HepG2 (cell line): ENCODE results near the gene ALDH7A1. TPM values are rescaled to one million over a fixed set of nuclear protein-coding genes. Genes with fewer than 3 reads are reported as not detected.

ENCODE experiments used
- ARID3A ChIP-seq: IDR thresholded peaks from 2 replicates; pipeline ENCODE4 v1.6.1; 2012; ENCODE audit warnings: low read depth, low read length, improper control_type of control experiment
- CTCF ChIP-seq: sonication (generic); formaldehyde crosslinking; IDR thresholded peaks from 2 replicates; pipeline ENCODE4 v1.5.0; 2020; ENCODE audit warnings: mild to moderate bottlenecking, missing genetic modification reagents, moderate library complexity
- FOXA1 ChIP-seq, 2 experiments: fragments of 450-650 bp in 1 of 2; sonication (generic) in 1 of 2; formaldehyde crosslinking in 1 of 2; IDR thresholded peaks; 2 replicates each; pipeline versions ENCODE4 v1.4.0 to v1.6.1; 2016 to 2020; ENCODE audit warnings: missing genetic modification reagents in 1 of 2
- HNF4A ChIP-seq: sonication (generic); formaldehyde crosslinking; IDR thresholded peaks from 2 replicates; pipeline ENCODE4 v1.4.0; 2020; ENCODE audit warnings: missing genetic modification reagents
- REPIN1 ChIP-seq: sonication (generic); formaldehyde crosslinking; IDR thresholded peaks from 2 replicates; pipeline ENCODE4 v1.8.0; 2022; ENCODE audit warnings: missing genetic modification reagents, low read depth, mild to moderate bottlenecking, borderline replicate concordance
- RERE ChIP-seq: IDR thresholded peaks from 2 replicates; pipeline ENCODE4 v1.6.1; 2016; ENCODE audit warnings: low read depth, missing genetic modification reagents, missing compliant biosample characterization
- RXRA ChIP-seq: sonication (generic); formaldehyde crosslinking; IDR thresholded peaks from 2 replicates; pipeline ENCODE4 v1.5.1; 2020; ENCODE audit warnings: missing genetic modification reagents
- SOX13 ChIP-seq, 3 experiments: fragments of 450-650 bp in 1 of 3; sonication (generic) in 1 of 3; formaldehyde crosslinking in 1 of 3; IDR thresholded peaks in 2 of 3; conservative IDR thresholded peaks in 1 of 3; 2 replicates each; pipeline versions ENCODE4 v1.5.0 to v1.6.1; 2016 to 2020; ENCODE audit warnings: antibody characterized with exemption in 1 of 3, mild to moderate bottlenecking in 1 of 3, missing compliant biosample characterization in 1 of 3, missing genetic modification reagents in 1 of 3, moderate library complexity in 1 of 3
- ZNF343 ChIP-seq: sonication (generic); formaldehyde crosslinking; IDR thresholded peaks from 2 replicates; pipeline ENCODE4 v1.4.0; 2020; ENCODE audit warnings: mild to moderate bottlenecking, missing genetic modification reagents
- ZNF589 ChIP-seq: sonication (generic); formaldehyde crosslinking; conservative IDR thresholded peaks from 2 replicates; pipeline ENCODE4 v1.8.0; 2022; ENCODE audit warnings: mild to moderate bottlenecking, moderate library complexity, missing genetic modification reagents
- ZNF770 ChIP-seq: sonication (generic); formaldehyde crosslinking; IDR thresholded peaks from 2 replicates; pipeline ENCODE4 v1.5.0; 2020; ENCODE audit warnings: mild to moderate bottlenecking, missing genetic modification reagents
- ZNF775 ChIP-seq: sonication (generic); formaldehyde crosslinking; IDR thresholded peaks from 2 replicates; pipeline ENCODE4 v1.4.0; 2020; ENCODE audit warnings: missing genetic modification reagents, mild to moderate bottlenecking, moderate library complexity, borderline replicate concordance
- ZNF781 ChIP-seq: sonication (generic); formaldehyde crosslinking; IDR thresholded peaks from 2 replicates; pipeline ENCODE4 v1.5.1; 2020; ENCODE audit warnings: borderline replicate concordance, mild to moderate bottlenecking, missing genetic modification reagents; ENCODE audit errors: not compliant biosample characterization
- polyA plus RNA-seq, 8 experiments: library from polyadenylated mRNA; depleted of rRNA in 3 of 8; stranded (reverse) in 7 of 8; unstranded in 1 of 8; fragments of >200 nt; fragmentation: Illumina TruSeq in 4 of 8; extraction: Trizol in 4 of 8; gene quantifications; 2 replicates each; pipeline versions ENCODE4 v1.2.1 to v1.2.3, GENCODE V29; 2011 to 2016; ENCODE audit warnings: low read depth in 4 of 8, missing spikeins in 1 of 8, mixed read lengths in 1 of 8; ENCODE audit not compliant: insufficient read depth in 1 of 8
- total RNA-seq, 5 experiments: library from RNA; depleted of rRNA; stranded (reverse); fragments of >200 nt; fragmentation: Illumina TruSeq; extraction: Trizol; gene quantifications; 2 replicates each; pipeline ENCODE4 v1.2.3, GENCODE V29; 2016; ENCODE audit warnings: low read depth in 1 of 5

The ALDH7A1 gene
- total and polyA plus RNA-seq, 2 of the 13 experiments (the other 11 are each of a cell fraction or from before 2014, with no cell fraction given), result 69.0 to 100 TPM

- TF ChIP-seq ZNF770 (CRISPR knock-in tag), result no peak; the same call in 1 of the 2 replicates
- peak; percentile 82 for TF ChIP-seq CTCF (CRISPR knock-in tag)
- TF ChIP-seq ZNF343 (CRISPR knock-in tag), result no peak
- TF ChIP-seq REPIN1 (CRISPR knock-in tag), result peak; percentile 77; the same call in 1 of the 2 replicates
- TF ChIP-seq RXRA (CRISPR knock-in tag), result peak; percentile 73
- TF ChIP-seq FOXA1 (IDR thresholded peaks at IDR 0.05), result no peak
- TF ChIP-seq FOXA1 (CRISPR knock-in tag; IDR thresholded peaks at IDR 0.05), result no peak; the same call in 1 of the 2 replicates
- no peak for TF ChIP-seq ARID3A
- TF ChIP-seq RERE (CRISPR knock-in tag), result no peak; the same call in 1 of the 2 replicates
- no peak for TF ChIP-seq ZNF781
- TF ChIP-seq ZNF589 (CRISPR knock-in tag), result no peak; the same call in 1 of the 2 replicates
- TF ChIP-seq ZNF775 (CRISPR knock-in tag), result no peak; the same call in 1 of the 2 replicates
- TF ChIP-seq SOX13 (IDR thresholded peaks at IDR 0.05), result no peak
- peak in 1 of 2 experiments; percentile 76; a peak in 2 of 4 replicates for TF ChIP-seq SOX13 (CRISPR knock-in tag; conservative IDR thresholded peaks at IDR 0.05 in 1 of 2, IDR thresholded peaks at IDR 0.05 in 1 of 2)
- peak; percentile 69 for TF ChIP-seq HNF4A (CRISPR knock-in tag)
Measured at GRCh38 chr5:126594748-126595485, at the start of gene ALDH7A1 (continued).
